Gastrocnemius medialis (tissue), 4 donors: Measurements from ENCODE around the gene TMEM221. TPM values are rescaled to one million over a fixed set of nuclear protein-coding genes. Genes with fewer than 3 reads are reported as not detected.
"Not testable (repeated sequence)": the region's sequence is repeated elsewhere in the genome, so short reads cannot be mapped to it uniquely, and the experiment has no call there.

ENCODE experiments used
- ATAC-seq, 2 donors: fragments of 150-250 bp; one replicate each; pipeline ENCODE4 v1.9.1; 2016
- DNase-seq, 2 donors: peaks; one replicate each; pipeline ENCODE4 v3.0.0-alpha.2; 2019
- H3K27ac ChIP-seq, 4 donors: fragments of 200-600 bp; sonication (generic); 1 replicate in 1 of 4; 2 replicates in 3 of 4; pipeline ENCODE4 v1.5.1; 2016 to 2018; ENCODE audit warnings: mild to moderate bottlenecking in 2 of 4, moderate library complexity in 1 of 4
- H3K27me3 ChIP-seq, 3 donors: fragments of 200-600 bp; sonication (generic) in 2 of 3; 1 replicate in 1 of 3; 2 replicates in 2 of 3; pipeline versions ENCODE4 v1.5.1 to v1.6.0; 2016 to 2019; ENCODE audit warnings: mild to moderate bottlenecking in 1 of 3, moderate library complexity in 1 of 3
- H3K36me3 ChIP-seq, 2 donors: fragments of 200-600 bp; sonication (generic) in 1 of 2; one replicate each; pipeline ENCODE4 v1.5.1; 2017 to 2018
- H3K4me1 ChIP-seq, 2 donors: fragments of 200-600 bp; sonication (generic) in 1 of 2; one replicate each; pipeline ENCODE4 v1.5.1; 2016 to 2017; ENCODE audit warnings: mild to moderate bottlenecking in 2 of 2
- H3K4me3 ChIP-seq, 4 donors: fragments of 200-600 bp; sonication (generic) in 3 of 4; 1 replicate in 1 of 4; 2 replicates in 3 of 4; pipeline ENCODE4 v1.5.1; 2016 to 2019; ENCODE audit warnings: mild to moderate bottlenecking in 2 of 4
- H3K9me3 ChIP-seq, 3 donors: fragments of 200-600 bp; sonication (generic) in 2 of 3; 1 replicate in 1 of 3; 2 replicates in 2 of 3; pipeline ENCODE4 v1.5.1; 2016 to 2019
- POLR2A ChIP-seq, 2 donors: fragments of 450-650 bp; IDR thresholded peaks; one replicate each; pipeline ENCODE4 v1.6.1; 2017; ENCODE audit warnings: antibody characterized with exemption in 2 of 2, mild to moderate bottlenecking in 2 of 2, moderate library complexity in 2 of 2
- in situ Hi-C, 4 donors: fragments of 200-750 bp; cut with MboI; loops; one replicate each; pipeline versions ENCODE4 v1.15.0 to v1.8.0; 2017; ENCODE audit warnings: low sequenced_read_pairs in 4 of 4
- intact Hi-C: fragments of 100-400 bp; cut with DNase I; formaldehyde crosslinking; loops from one replicate; pipeline ENCODE4 v1.15.1; 2023; ENCODE audit warnings: low total_unique reads
- total RNA-seq, 4 donors: library from RNA; depleted of rRNA; stranded (reverse); fragments of >200 nt; gene quantifications; one replicate each; pipeline versions ENCODE4 v1.1.0 to v1.2.3, GENCODE V29; 2016
- TF ChIP-seq, protein P1 (sequence below), 5 experiments: fragments of 450-650 bp in 3 of 5; fragments of 200-600 bp in 2 of 5; sonication (generic) in 2 of 5; IDR thresholded peaks in 4 of 5; conservative IDR thresholded peaks in 1 of 5; 1 replicate in 4 of 5; 2 replicates in 1 of 5; pipeline ENCODE4 v1.5.1; 2016 to 2019; ENCODE audit warnings: antibody characterized with exemption in 5 of 5, mild to moderate bottlenecking in 3 of 5, moderate library complexity in 3 of 5

TMEM221 gene
- total RNA-seq, 4 donors from 2014 or later, result not detected

DNA sequence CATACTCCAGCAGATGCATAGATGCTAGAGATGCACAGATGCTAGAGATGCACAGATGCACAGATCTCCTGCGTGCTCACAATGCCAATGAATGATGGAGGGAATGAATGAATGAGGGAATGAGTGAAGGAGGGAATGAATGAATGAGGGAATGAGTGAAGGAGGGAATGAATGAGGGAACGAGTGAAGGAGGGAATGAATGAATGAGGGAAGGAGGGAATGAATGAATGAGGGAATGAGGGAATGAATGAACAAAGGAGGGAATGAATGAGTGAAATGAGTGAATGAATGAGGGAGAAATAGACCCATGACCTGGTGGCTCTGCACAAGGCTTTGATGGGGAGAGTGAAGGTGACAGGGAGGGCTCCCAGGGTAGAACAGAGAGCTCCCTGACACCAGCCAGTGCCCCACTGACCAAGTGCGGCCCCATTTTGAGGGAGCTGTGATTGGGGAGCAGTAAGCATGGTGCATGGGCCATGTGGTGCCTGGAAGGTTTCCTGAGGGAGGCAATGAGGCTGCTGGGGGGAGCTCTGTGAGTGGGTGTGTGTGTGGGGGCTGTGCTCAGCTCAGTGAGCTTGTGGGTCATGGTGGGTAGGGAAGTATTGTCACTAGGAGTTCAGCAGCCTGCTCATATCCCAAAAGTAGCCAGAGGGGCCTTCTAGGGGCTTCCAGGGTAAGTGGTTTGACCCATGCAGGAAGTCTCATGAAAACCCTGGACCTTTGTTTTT lies 34.6 kb upstream of the TMEM221 start:
- Histone ChIP-seq H3K9me3 (no peaks in the 10 kb centered on the region), H3K36me3 (peaks cover 0 to 8% of the 10 kb centered on the region in 2 donors), H3K4me3 (no peak overlapping the region), H3K27ac (no peak overlapping the region), H3K4me1 (peaks cover 7 to 9% of the 10 kb centered on the region in 2 donors), H3K27me3 (no peaks in the 10 kb centered on the region)
- intact Hi-C loops, result no loop called here
- TF ChIP-seq POLR2A (IDR thresholded peaks at IDR 0.05), result no peak
- TF ChIP-seq, protein P1, sequence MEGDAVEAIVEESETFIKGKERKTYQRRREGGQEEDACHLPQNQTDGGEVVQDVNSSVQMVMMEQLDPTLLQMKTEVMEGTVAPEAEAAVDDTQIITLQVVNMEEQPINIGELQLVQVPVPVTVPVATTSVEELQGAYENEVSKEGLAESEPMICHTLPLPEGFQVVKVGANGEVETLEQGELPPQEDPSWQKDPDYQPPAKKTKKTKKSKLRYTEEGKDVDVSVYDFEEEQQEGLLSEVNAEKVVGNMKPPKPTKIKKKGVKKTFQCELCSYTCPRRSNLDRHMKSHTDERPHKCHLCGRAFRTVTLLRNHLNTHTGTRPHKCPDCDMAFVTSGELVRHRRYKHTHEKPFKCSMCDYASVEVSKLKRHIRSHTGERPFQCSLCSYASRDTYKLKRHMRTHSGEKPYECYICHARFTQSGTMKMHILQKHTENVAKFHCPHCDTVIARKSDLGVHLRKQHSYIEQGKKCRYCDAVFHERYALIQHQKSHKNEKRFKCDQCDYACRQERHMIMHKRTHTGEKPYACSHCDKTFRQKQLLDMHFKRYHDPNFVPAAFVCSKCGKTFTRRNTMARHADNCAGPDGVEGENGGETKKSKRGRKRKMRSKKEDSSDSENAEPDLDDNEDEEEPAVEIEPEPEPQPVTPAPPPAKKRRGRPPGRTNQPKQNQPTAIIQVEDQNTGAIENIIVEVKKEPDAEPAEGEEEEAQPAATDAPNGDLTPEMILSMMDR (IDR thresholded peaks at IDR 0.05 in 4 of 5, conservative IDR thresholded peaks at IDR 0.05 in 1 of 5), result no peak
- DNase-seq, result no peak
- ATAC-seq, result no peak
- in situ Hi-C loops, result no loop called here

DNA sequence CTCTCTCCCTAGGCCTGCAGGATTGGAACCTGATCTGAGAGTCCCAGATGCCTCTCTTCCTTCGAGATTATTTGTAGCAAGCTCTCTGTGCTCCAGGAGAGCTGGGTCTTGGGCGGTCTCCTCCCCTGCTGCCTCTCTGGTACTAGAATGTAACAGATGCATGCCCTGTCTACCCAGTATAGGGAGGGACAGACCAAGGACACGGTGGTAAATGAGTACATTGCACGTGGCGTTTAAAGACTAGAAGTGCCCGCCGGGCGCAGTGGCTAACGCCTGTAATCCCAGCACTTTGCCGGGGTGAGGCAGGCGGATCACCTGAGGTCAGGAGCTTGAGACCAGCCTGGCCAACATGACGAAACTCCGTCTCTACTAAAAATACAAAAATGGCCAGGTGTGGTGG lies 33.5 kb upstream of the TMEM221 start:
- Histone ChIP-seq H3K4me1 (peaks cover 7 to 9% of the 10 kb centered on the region in 2 donors), H3K27ac (peak overlapping the region in 1 of 4 donors; percentile 40), H3K9me3 (no peaks in the 10 kb centered on the region), H3K36me3 (no peaks in the 10 kb centered on the region), H3K4me3 (no peak overlapping the region), H3K27me3 (no peaks in the 10 kb centered on the region)
- intact Hi-C loops, result no loop called here
- TF ChIP-seq, protein P1 (IDR thresholded peaks at IDR 0.05 in 4 of 5, conservative IDR thresholded peaks at IDR 0.05 in 1 of 5), result no peak
- TF ChIP-seq POLR2A (IDR thresholded peaks at IDR 0.05), result no peak
- in situ Hi-C loops, result no loop called here
- ATAC-seq (peak; percentile 38 to 51), DNase-seq (no peak)

DNA sequence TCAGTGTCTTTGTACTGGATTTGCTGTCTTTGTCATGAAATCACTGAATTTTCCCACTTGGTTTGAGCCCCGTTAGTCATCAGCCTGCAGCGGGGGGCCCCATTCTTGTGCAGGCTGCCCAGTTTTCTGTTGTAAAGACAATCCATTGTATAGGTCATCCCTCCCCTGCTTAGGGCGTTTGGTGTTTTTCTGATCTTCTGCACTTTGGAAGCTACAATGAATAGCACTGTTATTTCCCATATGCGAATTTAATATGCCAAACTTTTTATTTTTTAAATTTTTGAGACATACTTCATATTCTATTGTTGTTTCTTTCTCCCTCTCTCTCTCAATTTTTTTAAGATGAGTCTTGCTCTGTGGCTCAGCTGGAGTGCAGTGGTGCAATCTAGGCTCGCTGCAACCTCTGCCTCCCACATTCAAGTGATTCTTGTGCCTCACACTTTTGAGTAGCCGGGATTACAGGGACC lies 30.9 kb upstream of the TMEM221 start:
- Histone ChIP-seq H3K4me3 (no peak overlapping the region), H3K36me3 (no peaks in the 10 kb centered on the region), H3K27me3 (no peaks in the 10 kb centered on the region), H3K27ac (peak overlapping the region in 2 of 4 donors; percentile 15 to 22), H3K4me1 (peaks cover 19 to 29% of the 10 kb centered on the region in 2 donors), H3K9me3 (no peaks in the 10 kb centered on the region)
- ATAC-seq (no peak), DNase-seq (no peak)
- TF ChIP-seq POLR2A (IDR thresholded peaks at IDR 0.05), result no peak
- TF ChIP-seq, protein P1 (IDR thresholded peaks at IDR 0.05 in 4 of 5, conservative IDR thresholded peaks at IDR 0.05 in 1 of 5), result no peak
- in situ Hi-C loops (no loop called here), intact Hi-C loops (no loop called here)

DNA sequence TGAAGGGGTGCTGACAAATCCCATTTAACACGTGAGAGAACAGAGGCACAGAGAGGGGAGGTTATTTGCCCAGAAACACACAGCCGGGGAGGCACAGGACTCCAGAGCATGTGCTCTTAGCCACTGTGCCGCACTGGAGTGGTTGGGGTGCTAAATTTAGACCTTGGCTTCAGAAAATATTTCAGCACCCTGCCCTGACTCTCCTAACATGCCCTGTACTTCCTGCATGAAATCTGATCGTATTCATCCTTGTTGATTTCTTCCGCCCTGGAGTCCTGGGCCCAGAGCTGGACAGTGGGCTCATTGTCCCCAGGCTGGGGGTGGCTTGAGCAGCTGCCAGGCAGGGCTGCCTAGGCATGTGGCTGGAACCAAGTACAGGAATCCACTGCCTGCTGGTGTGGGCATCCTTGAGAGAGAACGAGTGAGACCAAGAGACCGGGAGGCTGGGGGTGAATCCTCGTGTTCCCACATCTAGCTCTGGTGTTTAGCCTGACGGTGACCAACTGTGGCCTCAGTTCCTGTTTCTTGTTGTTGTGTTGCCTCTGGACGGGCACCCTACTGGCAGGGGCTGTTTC lies 27.2 kb upstream of the TMEM221 start:
- H3K27me3 ChIP-seq, result no peaks in the 10 kb centered on the region
- peak overlapping the region in 3 of 4 donors; percentile 10 to 15 (median 10) for H3K4me3 ChIP-seq
- intact Hi-C loops (loop anchor here (2.0 kb wide), 1 partner anchor 37 kb away; no protein-coding TSS in a partner anchor), in situ Hi-C loops (no loop called here)
- H3K36me3 ChIP-seq, result no peaks in the 10 kb centered on the region
- TF ChIP-seq, protein P1 (IDR thresholded peaks at IDR 0.05 in 4 of 5, conservative IDR thresholded peaks at IDR 0.05 in 1 of 5), result no peak
- TF ChIP-seq POLR2A (IDR thresholded peaks at IDR 0.05), result peak; percentile 29 to 43
- peak; percentile 94 for ATAC-seq
- peaks cover 31 to 32% of the 10 kb centered on the region in 2 donors for H3K4me1 ChIP-seq
- DNase-seq, result peak; percentile 65 to 83
- H3K27ac ChIP-seq, result peak overlapping the region; percentile 92 to 100 (median 96)
- no peaks in the 10 kb centered on the region for H3K9me3 ChIP-seq

DNA sequence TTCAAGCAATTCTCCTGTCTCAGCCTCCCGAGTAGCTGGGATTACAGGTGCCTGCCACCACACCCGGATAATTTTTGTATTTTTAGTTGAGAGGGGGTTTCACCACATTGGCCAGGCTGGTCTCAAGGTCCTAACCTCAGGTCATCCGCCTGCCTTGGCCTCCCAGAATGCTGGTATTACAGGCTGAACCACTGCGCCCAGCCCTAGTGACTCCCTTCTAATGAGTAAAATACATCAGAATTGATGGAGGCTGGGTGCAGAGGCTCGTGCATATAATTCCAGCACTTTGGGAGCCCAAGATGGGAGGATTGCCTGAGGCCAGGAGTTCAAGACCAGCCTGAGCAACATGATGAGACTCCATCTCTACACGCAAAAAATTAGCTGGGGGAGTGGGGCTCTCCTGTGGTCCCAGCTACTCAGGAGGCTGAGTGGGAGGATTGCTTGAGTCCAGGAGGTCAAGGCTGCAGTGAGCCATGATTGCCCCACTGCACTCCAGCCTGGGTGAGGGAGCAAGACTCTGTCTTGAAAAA lies 26.6 kb upstream of the TMEM221 start:
- intact Hi-C loops, result loop anchor here (2.0 kb wide), 1 partner anchor 38 kb away; no protein-coding TSS in a partner anchor
- H3K27me3 ChIP-seq, H3K36me3 ChIP-seq, DNase-seq, H3K9me3 ChIP-seq, ATAC-seq, in situ Hi-C loops, H3K4me3 ChIP-seq: not testable (repeated sequence)
- H3K4me1 ChIP-seq, result peaks cover 31 to 33% of the 10 kb centered on the region in 2 donors
- H3K27ac ChIP-seq, result peak overlapping the region; percentile 92 to 100 (median 96)
